HG03460 (cell line): ENCODE results near the gene FGF11.
"Not testable (repeated sequence)": the region's sequence is repeated elsewhere in the genome, so short reads cannot be mapped to it uniquely, and the experiment has no call there.

Source experiments
- ATAC-seq: cut with Tn5 transposase; IDR thresholded peaks from one replicate; pipeline ENCODE4 v1.9.1; 2021; ENCODE audit not compliant: unreplicated experiment

Gene FGF11

GRCh38 chr17:7460850-7461660 is 21.7 kb downstream of the FGF11 start:
- no peak for ATAC-seq

GRCh38 chr17:7462474-7463371 is 23.4 kb downstream of the FGF11 start:
- ATAC-seq = no peak

DNA sequence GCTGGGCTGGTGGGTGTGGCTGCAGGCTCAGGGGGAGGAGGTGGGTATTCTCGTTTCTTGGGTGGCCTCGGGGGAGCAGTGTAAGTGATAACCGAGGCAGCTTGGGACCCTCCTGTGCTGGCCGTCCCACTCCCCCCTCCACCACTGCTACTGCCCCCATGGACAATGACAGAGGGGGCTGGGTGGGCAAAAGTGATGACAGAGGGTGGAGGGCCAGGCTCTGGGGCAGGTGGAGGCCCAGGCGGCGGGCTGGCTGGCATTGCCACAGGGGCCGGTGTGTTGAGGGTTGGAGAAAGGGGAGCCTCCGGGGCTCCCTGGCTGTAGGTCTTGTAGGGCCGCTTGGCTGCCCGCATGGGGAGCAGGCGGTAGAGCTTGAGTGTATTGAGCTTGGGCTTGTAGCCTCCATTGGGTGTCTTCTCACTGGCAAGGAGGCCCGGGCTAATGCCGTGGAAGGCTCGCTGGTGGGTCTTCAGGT is 24.1 kb downstream of the FGF11 start:
- no peak for ATAC-seq

GRCh38 chr17:7464081-7464480 is 24.8 kb downstream of the FGF11 start:
- ATAC-seq = no peak

GRCh38 chr17:7465597-7466275 is 26.4 kb downstream of the FGF11 start:
- no peak for ATAC-seq

GRCh38 chr17:7466318-7466638 is 27.0 kb downstream of the FGF11 start:
- no peak for ATAC-seq

- no peak for ATAC-seq
Observed at GRCh38 chr17:7466639-7467341, 27.5 kb downstream of the FGF11 start.

DNA sequence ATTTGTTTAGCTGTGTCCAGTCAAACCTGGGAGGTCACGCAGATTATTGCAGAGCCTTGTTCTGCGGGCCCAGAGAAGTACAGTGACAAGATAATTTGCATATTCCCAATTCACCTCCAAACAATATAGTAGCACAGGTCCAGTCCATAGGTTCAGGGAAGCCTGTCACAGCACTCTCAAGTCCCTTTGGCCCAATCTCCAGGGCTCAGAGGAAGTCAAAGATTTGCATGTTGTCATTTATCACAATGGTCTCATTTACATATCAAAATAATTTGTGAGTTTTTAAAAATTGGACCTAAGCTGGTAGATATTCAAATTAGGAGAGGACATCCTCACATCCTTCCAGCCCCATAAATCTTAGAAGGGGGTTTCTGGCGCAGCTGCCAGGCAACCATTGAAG is 28.2 kb downstream of the FGF11 start:
- no peak for ATAC-seq

DNA sequence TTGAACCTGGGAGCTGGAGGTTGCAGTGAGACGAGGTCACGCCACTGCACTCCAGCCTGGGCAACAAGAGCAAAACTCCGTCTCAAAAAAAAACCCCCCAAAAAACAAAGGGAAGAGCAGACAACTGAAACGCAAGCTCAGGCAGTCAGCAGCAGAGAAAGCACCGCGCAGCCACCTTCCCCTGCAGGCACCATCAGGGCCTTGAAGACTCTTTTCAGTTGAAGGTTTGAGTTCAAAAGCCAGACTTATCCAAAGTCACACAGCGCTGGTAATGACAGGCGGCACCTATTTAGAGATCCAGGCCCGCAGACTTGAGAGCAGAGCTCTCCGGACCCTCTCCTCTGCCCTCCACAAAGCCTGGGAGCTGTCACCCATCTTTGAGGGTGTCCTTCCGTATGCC is 29.0 kb downstream of the FGF11 start:
- ATAC-seq = no peak

DNA sequence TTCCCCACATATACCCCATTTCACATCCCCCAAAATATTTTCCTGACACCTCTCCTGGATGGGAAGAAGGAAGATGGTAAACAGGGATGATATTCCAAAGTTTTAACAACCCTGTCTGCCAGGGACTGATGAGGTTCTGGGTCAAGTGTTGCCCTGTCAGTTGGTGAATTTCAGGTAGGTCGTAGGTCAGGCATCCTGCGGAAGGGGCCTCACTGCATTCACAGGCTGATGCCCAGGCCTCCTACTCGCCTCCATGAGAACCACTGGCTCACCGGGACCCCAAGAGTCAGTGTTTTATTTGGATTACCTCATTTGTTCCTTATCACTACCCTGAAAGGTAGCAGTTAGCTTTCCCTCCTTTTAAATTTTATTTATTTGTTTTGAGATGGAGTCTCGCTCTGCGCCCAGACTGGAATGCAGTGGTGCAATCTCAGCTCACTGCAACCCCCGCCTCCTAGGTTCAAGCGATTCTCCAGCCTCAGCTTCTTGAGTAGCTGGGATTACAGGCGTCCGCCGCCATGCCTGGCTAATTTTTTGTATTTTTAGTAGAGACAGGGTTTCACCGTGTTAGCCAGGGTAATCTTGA is 29.6 kb downstream of the FGF11 start:
- ATAC-seq = no peak

- ATAC-seq = not testable (repeated sequence)
Observed at GRCh38 chr17:7469843-7470242, 30.5 kb downstream of the FGF11 start.

- ATAC-seq = not testable (repeated sequence)
Observed at GRCh38 chr17:7470457-7470973, 31.2 kb downstream of the FGF11 start.

DNA sequence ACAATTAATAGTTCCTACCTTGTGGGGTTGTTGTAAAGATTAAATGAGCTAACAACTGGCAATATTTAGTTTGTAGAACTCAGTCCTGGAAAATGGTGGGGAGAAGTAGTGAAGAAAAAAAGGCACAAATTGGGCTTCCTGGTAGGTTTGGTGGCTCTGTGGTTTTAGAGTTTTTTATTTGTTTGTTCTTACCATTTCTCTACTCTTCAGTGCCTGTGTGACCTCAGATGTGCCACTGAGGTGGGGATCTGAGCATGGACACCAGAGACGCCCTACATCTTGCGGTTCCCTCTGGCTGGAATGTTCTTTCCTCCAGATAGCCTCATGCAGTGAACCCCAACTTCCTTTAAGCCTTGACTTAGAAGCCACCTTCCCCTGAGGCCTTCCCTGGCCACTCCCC is 32.4 kb downstream of the FGF11 start:
- no peak for ATAC-seq

DNA sequence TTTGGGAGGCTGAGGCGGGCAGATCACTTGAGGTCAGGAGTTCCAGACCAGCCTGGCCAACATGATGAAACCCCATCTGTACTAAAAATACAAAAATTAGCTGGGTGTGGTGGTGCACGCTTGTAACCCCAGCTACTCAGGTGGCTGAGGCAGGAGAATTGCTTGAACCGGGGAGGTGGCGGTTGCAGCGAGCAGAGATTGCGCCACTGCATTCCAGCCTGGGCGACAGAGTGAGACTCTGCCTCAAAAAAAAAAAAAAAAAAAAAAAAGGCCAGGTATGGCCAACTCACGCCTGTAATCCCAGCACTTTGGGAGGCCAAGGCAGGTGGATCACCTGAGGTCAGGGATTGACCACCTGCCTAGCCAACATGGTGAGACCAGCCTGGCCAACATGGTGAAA is 35.5 kb downstream of the FGF11 start:
- not testable (repeated sequence) for ATAC-seq

- no peak for ATAC-seq
Observed at GRCh38 chr17:7475764-7476422, 36.6 kb downstream of the FGF11 start.

DNA sequence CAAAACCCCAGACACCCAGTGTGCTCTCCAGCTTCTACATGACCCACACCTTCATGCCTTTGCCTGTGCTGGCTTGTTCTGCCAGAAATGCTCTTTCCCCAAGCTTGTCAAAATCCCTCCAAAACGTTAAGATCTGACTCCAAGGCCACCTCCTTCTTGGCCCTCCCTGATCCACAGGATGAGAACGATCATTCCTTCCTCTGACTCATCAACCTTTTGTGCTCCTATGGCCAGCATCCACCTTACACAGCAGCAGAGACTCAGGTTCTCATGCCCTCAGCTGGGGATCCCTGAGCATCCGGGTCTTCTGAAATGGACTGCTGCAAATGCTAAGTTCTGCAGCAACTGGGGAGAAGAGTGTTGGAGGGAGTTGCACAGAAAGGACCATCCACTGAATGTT is 37.2 kb downstream of the FGF11 start:
- no peak for ATAC-seq

DNA sequence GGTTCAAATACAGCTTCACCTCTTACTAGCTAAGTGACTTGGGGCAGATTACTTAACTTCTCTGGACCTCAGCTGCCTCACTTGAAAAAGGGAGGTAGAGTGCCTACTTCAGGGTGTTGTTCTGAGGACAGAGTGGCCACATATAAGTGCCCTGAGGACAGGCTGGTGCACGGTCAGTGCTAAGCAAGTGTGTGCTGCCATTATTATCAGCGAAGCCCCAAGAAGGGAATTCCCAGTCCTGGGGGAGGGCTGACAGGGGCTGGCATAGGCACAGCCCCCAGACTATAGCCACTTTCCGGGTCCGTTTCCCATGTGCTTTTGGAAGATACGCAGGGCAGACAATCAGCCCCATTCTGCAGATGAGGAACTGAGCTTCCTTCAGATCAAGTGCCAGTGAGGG is 37.6 kb downstream of the FGF11 start:
- ATAC-seq = no peak

GRCh38 chr17:7477392-7478275 is 38.3 kb downstream of the FGF11 start:
- no peak for ATAC-seq
